Stimulated activated naive B cell treated with anti-CD40 and anti-IgM and Interleukin-4, amounts not matched to agents 10 μg/mL and 1 μg/mL and 100 μg/mL, for 72 hours (primary cell): ENCODE measurements around the gene NANOS3.
A peak's percentile ranks its signal among the peaks of the same experiment; 100 is the strongest.

ENCODE experiments used
- ATAC-seq, 2 donors: fragments of 150-1000 bp; cut with Tn5 transposase; replicated peaks; 2 replicates each; pipeline ENCODE4 v1.10.0; 2021; ENCODE audit warnings: moderate library complexity in 1 of 2
- DNase-seq: peaks from one replicate; pipeline ENCODE4 v3.0.0; 2021
- H3K27ac Mint-ChIP-seq: one replicate; pipeline ENCODE4 v1.8.0; 2022; ENCODE audit warnings: mild to moderate bottlenecking, mixed read lengths
- H3K27me3 Mint-ChIP-seq, 2 donors: one replicate each; pipeline ENCODE4 v1.8.0; 2022; ENCODE audit warnings: mixed read lengths in 2 of 2
- H3K36me3 Mint-ChIP-seq, 2 donors: one replicate each; pipeline ENCODE4 v1.8.0; 2022; ENCODE audit warnings: mixed read lengths in 2 of 2, mild to moderate bottlenecking in 1 of 2
- H3K4me1 Mint-ChIP-seq, 2 donors: one replicate each; pipeline ENCODE4 v1.8.0; 2022; ENCODE audit warnings: mixed read lengths in 2 of 2, mild to moderate bottlenecking in 1 of 2
- H3K4me3 Mint-ChIP-seq, 2 donors: one replicate each; pipeline ENCODE4 v1.8.0; 2022; ENCODE audit warnings: mild to moderate bottlenecking in 2 of 2, mixed read lengths in 2 of 2, moderate library complexity in 1 of 2
- H3K9me3 Mint-ChIP-seq, 2 donors: one replicate each; pipeline ENCODE4 v1.8.0; 2022; ENCODE audit warnings: mixed read lengths in 2 of 2, mild to moderate bottlenecking in 1 of 2

NANOS3 gene

GRCh38 chr19:13865571-13866462 is 11.1 kb upstream of the NANOS3 start:
- H3K4me3 Mint-ChIP-seq: peak overlapping the region; percentile 18 to 61
- DNase-seq: no peak
- no peak for ATAC-seq
- H3K27me3 Mint-ChIP-seq: peaks cover 55 to 72% of the 10 kb centered on the region in 2 donors
- peaks cover 25 to 41% of the 10 kb centered on the region in 2 donors for H3K4me1 Mint-ChIP-seq
- H3K9me3 Mint-ChIP-seq: no peaks in the 10 kb centered on the region
- H3K27ac Mint-ChIP-seq: peak overlapping the region; percentile 6
- no peaks in the 10 kb centered on the region for H3K36me3 Mint-ChIP-seq

- peak overlapping the region; percentile 6 for H3K27ac Mint-ChIP-seq
- H3K4me1 Mint-ChIP-seq: peaks cover 24 to 33% of the 10 kb centered on the region in 2 donors
- H3K9me3 Mint-ChIP-seq: no peaks in the 10 kb centered on the region
Observed at GRCh38 chr19:13866463-13867046, 10.4 kb upstream of the NANOS3 start.

GRCh38 chr19:13868663-13869062 is 8.3 kb upstream of the NANOS3 start:
- ATAC-seq: no peak
- Mint-ChIP-seq H3K4me1 (peaks cover 25 to 29% of the 10 kb centered on the region in 2 donors), H3K4me3 (no peak overlapping the region), H3K27me3 (peaks cover 60 to 87% of the 10 kb centered on the region in 2 donors), H3K9me3 (no peaks in the 10 kb centered on the region), H3K36me3 (no peaks in the 10 kb centered on the region), H3K27ac (no peak overlapping the region)
- no peak for DNase-seq

More at GRCh38 chr19:13866463-13867046, 10.4 kb upstream of the NANOS3 start:
- ATAC-seq (no peak), DNase-seq (no peak)
- no peaks in the 10 kb centered on the region for H3K36me3 Mint-ChIP-seq
- peak overlapping the region; percentile 18 to 61 for H3K4me3 Mint-ChIP-seq
- peaks cover 60 to 80% of the 10 kb centered on the region in 2 donors for H3K27me3 Mint-ChIP-seq

- H3K4me3 Mint-ChIP-seq: no peak overlapping the region
- ATAC-seq (no peak), DNase-seq (no peak)
- H3K4me1 Mint-ChIP-seq: peaks cover 23% of the 10 kb centered on the region in 2 donors
- H3K27me3 Mint-ChIP-seq: peaks cover 56 to 87% of the 10 kb centered on the region in 2 donors
- no peak overlapping the region for H3K27ac Mint-ChIP-seq
- H3K36me3 Mint-ChIP-seq: no peaks in the 10 kb centered on the region
- no peaks in the 10 kb centered on the region for H3K9me3 Mint-ChIP-seq
Observed at GRCh38 chr19:13869281-13869680, 7.7 kb upstream of the NANOS3 start.

- Mint-ChIP-seq H3K9me3 (no peaks in the 10 kb centered on the region), H3K27me3 (peaks cover 56 to 89% of the 10 kb centered on the region in 2 donors), H3K4me1 (peaks cover 16 to 17% of the 10 kb centered on the region in 2 donors), H3K36me3 (no peaks in the 10 kb centered on the region), H3K4me3 (no peak overlapping the region), H3K27ac (no peak overlapping the region)
- no peak for DNase-seq
- no peak for ATAC-seq
Observed at GRCh38 chr19:13870873-13871272, 6.1 kb upstream of the NANOS3 start.

GRCh38 chr19:13872339-13872694 is 4.6 kb upstream of the NANOS3 start:
- ATAC-seq (no peak), DNase-seq (no peak)
- no peak overlapping the region for H3K27ac Mint-ChIP-seq
- H3K27me3 Mint-ChIP-seq: peaks cover 46 to 85% of the 10 kb centered on the region in 2 donors
- H3K4me3 Mint-ChIP-seq: peak overlapping the region; percentile 82
- H3K36me3 Mint-ChIP-seq: no peaks in the 10 kb centered on the region
- peaks cover 11% of the 10 kb centered on the region in 2 donors for H3K4me1 Mint-ChIP-seq
- H3K9me3 Mint-ChIP-seq: no peaks in the 10 kb centered on the region

GRCh38 chr19:13872695-13873389 is 4.1 kb upstream of the NANOS3 start:
- no peak overlapping the region for H3K27ac Mint-ChIP-seq
- peaks cover 40 to 79% of the 10 kb centered on the region in 2 donors for H3K27me3 Mint-ChIP-seq
- no peaks in the 10 kb centered on the region for H3K9me3 Mint-ChIP-seq
- peaks cover 11% of the 10 kb centered on the region in 2 donors for H3K4me1 Mint-ChIP-seq
- H3K36me3 Mint-ChIP-seq: no peaks in the 10 kb centered on the region
- peak overlapping the region; percentile 82 for H3K4me3 Mint-ChIP-seq
- DNase-seq (no peak), ATAC-seq (peak; percentile 80 to 81)

GRCh38 chr19:13873834-13874515 is 3.0 kb upstream of the NANOS3 start:
- ATAC-seq: no peak
- H3K27ac Mint-ChIP-seq: no peak overlapping the region
- H3K4me1 Mint-ChIP-seq: peaks cover 11% of the 10 kb centered on the region in 2 donors

GRCh38 chr19:13875824-13876223 is 1.1 kb upstream of the NANOS3 start:
- Mint-ChIP-seq H3K4me1 (peaks cover 16 to 23% of the 10 kb centered on the region in 2 donors), H3K27me3 (peaks cover 19 to 50% of the 10 kb centered on the region in 2 donors), H3K9me3 (no peaks in the 10 kb centered on the region), H3K36me3 (no peaks in the 10 kb centered on the region), H3K4me3 (no peak overlapping the region), H3K27ac (no peak overlapping the region)
- DNase-seq (no peak), ATAC-seq (no peak)

More at GRCh38 chr19:13873834-13874515, 3.0 kb upstream of the NANOS3 start:
- Mint-ChIP-seq H3K36me3 (no peaks in the 10 kb centered on the region), H3K9me3 (no peaks in the 10 kb centered on the region), H3K4me3 (peak overlapping the region; percentile 9 to 11), H3K27me3 (peaks cover 35 to 69% of the 10 kb centered on the region in 2 donors)
- DNase-seq: no peak

- H3K4me3 Mint-ChIP-seq: no peak overlapping the region
- no peaks in the 10 kb centered on the region for H3K36me3 Mint-ChIP-seq
- H3K4me1 Mint-ChIP-seq: peaks cover 26 to 37% of the 10 kb centered on the region in 2 donors
- no peaks in the 10 kb centered on the region for H3K9me3 Mint-ChIP-seq
- ATAC-seq (no peak), DNase-seq (no peak)
- no peak overlapping the region for H3K27ac Mint-ChIP-seq
- peaks cover 11 to 38% of the 10 kb centered on the region in 2 donors for H3K27me3 Mint-ChIP-seq
Observed at GRCh38 chr19:13877303-13877702, 369 bp downstream of the NANOS3 start.

GRCh38 chr19:13880059-13881043 is 3.4 kb downstream of the NANOS3 start:
- H3K27ac Mint-ChIP-seq: peak overlapping the region; percentile 87
- H3K27me3 Mint-ChIP-seq: peaks cover 0 to 12% of the 10 kb centered on the region in 2 donors
- H3K9me3 Mint-ChIP-seq: no peaks in the 10 kb centered on the region
- DNase-seq: peak; percentile 95
- no peaks in the 10 kb centered on the region for H3K36me3 Mint-ChIP-seq
- H3K4me1 Mint-ChIP-seq: peaks cover 30 to 34% of the 10 kb centered on the region in 2 donors
- peak overlapping the region; percentile 29 to 43 for H3K4me3 Mint-ChIP-seq
- ATAC-seq: peak; percentile 91 to 94

GRCh38 chr19:13881251-13881691 is 4.3 kb downstream of the NANOS3 start:
- peaks cover 0 to 4% of the 10 kb centered on the region in 2 donors for H3K27me3 Mint-ChIP-seq
- no peaks in the 10 kb centered on the region for H3K36me3 Mint-ChIP-seq
- DNase-seq (no peak), ATAC-seq (no peak)
- no peaks in the 10 kb centered on the region for H3K9me3 Mint-ChIP-seq
- H3K4me1 Mint-ChIP-seq: peaks cover 30 to 34% of the 10 kb centered on the region in 2 donors
- H3K27ac Mint-ChIP-seq: peak overlapping the region; percentile 88
- H3K4me3 Mint-ChIP-seq: peak overlapping the region; percentile 31 to 67
